ENCODE measurements around the gene BBOX1. TPM values are rescaled to one million over a fixed set of nuclear protein-coding genes. Genes with fewer than 3 reads are reported as not detected.

BBOX1 gene
- total RNA-seq, 1 experiment from 2014 or later: not detected

- TF ChIP-seq SIN3A (IDR thresholded peaks at IDR 0.05; ENCODE audit: low read depth): no peak
- TF ChIP-seq SRF (IDR thresholded peaks at IDR 0.05; ENCODE audit: low read depth): no peak
- TF ChIP-seq RAD21 (IDR thresholded peaks at IDR 0.05; ENCODE audit: low read depth): no peak
- RAD21 ChIA-PET (ENCODE audit: low non-redundant PET in 1 of 2, low total read pairs in 2 of 2, uncharacterized antibody in 2 of 2, unreplicated experiment in 2 of 2): no interaction called here
Measured at GRCh38 chr11:27061461-27061821, 20.8 kb downstream of the BBOX1 start.

GRCh38 chr11:27064086-27064485 is 23.5 kb downstream of the BBOX1 start:
- no peaks in the 10 kb centered on the region for H3K79me2 ChIP-seq (ENCODE audit: insufficient read depth, low read length)
- RAD21 ChIA-PET (ENCODE audit: low non-redundant PET in 1 of 2, low total read pairs in 2 of 2, uncharacterized antibody in 2 of 2, unreplicated experiment in 2 of 2): no interaction called here
- no peaks in the 10 kb centered on the region for H3K9me2 ChIP-seq (ENCODE audit: insufficient read depth)
- TF ChIP-seq MAX (IDR thresholded peaks at IDR 0.05): no peak
- TF ChIP-seq EGR1 (IDR thresholded peaks at IDR 0.05; ENCODE audit: low read depth): no peak
- no peak for TF ChIP-seq CEBPB (IDR thresholded peaks at IDR 0.05; ENCODE audit: low read depth)
- TF ChIP-seq SIN3A (IDR thresholded peaks at IDR 0.05; ENCODE audit: low read depth): no peak
- TF ChIP-seq YY1 (IDR thresholded peaks at IDR 0.05; ENCODE audit: extremely low read depth, insufficient replicate concordance, low read depth, low read length): no peak
- no peak for TF ChIP-seq ZBTB33 (IDR thresholded peaks at IDR 0.05; ENCODE audit: extremely low read depth, insufficient replicate concordance, low read length)
- no peak for TF ChIP-seq SP1 (IDR thresholded peaks at IDR 0.05; ENCODE audit: low read depth)
- TF ChIP-seq JUND (IDR thresholded peaks at IDR 0.05): no peak
- TF ChIP-seq CBX3 (IDR thresholded peaks at IDR 0.05; ENCODE audit: low read depth): no peak
- TF ChIP-seq SRF (IDR thresholded peaks at IDR 0.05; ENCODE audit: low read depth): no peak
- no peak overlapping the region for H3K9ac ChIP-seq (ENCODE audit: low read length)
- H3K27ac ChIP-seq (ENCODE audit: low read depth, low read length): no peak overlapping the region
- POLR2A ChIA-PET: no interaction called here
- no peak overlapping the region for H3K4me2 ChIP-seq (ENCODE audit: low read length)
- H3K36me3 ChIP-seq (ENCODE audit: control insufficient read depth in 1 of 2, insufficient read depth in 2 of 2, low read length in 2 of 2): no peaks in the 10 kb centered on the region
- intact Hi-C loops (cut with micrococcal nuclease): no loop called here
- no peak overlapping the region for H2AFZ ChIP-seq (ENCODE audit: low read depth, low read length, poor library complexity, severe bottlenecking)
- no peaks in the 10 kb centered on the region for H3K9me3 ChIP-seq (ENCODE audit: control insufficient read depth in 1 of 2, insufficient read depth in 1 of 2, low read depth in 1 of 2, low read length in 2 of 2)
- no TSS peak for BruUV-seq (replicated peaks)
- H4K20me1 ChIP-seq (ENCODE audit: insufficient read depth): no peaks in the 10 kb centered on the region
- DNase-seq (ENCODE audit: low read depth, low spot score): no peak
- CTCF ChIA-PET: no interaction called here
- H3K4me3 ChIP-seq (replicated peaks in 1 of 2; ENCODE audit: low read depth in 1 of 2, low read length in 2 of 2): no peak overlapping the region
- ATAC-seq: no peak
- no peaks in the 10 kb centered on the region for H3K27me3 ChIP-seq (ENCODE audit: insufficient read depth, low read length)
- no peaks in the 10 kb centered on the region for H3K4me1 ChIP-seq (ENCODE audit: control insufficient read depth in 1 of 2, insufficient read depth in 2 of 2, low read length in 2 of 2)

More at GRCh38 chr11:27061461-27061821, 20.8 kb downstream of the BBOX1 start:
- no peak for ATAC-seq
- Histone ChIP-seq H3K9me2 (ENCODE audit: insufficient read depth) (no peaks in the 10 kb centered on the region), H3K79me2 (ENCODE audit: insufficient read depth, low read length) (no peaks in the 10 kb centered on the region), H3K27me3 (ENCODE audit: insufficient read depth, low read length) (0 out of 2 replicates have a peak, but pooled peaks cover 2% of the 10 kb centered on the region), H3K9me3 (ENCODE audit: control insufficient read depth in 1 of 2, insufficient read depth in 1 of 2, low read depth in 1 of 2, low read length in 2 of 2) (no peaks in the 10 kb centered on the region), H3K4me2 (ENCODE audit: low read length) (no peak overlapping the region), H4K20me1 (ENCODE audit: insufficient read depth) (no peaks in the 10 kb centered on the region), H3K4me3 (replicated peaks in 1 of 2; ENCODE audit: low read depth in 1 of 2, low read length in 2 of 2) (no peak overlapping the region), H3K36me3 (ENCODE audit: control insufficient read depth in 1 of 2, insufficient read depth in 2 of 2, low read length in 2 of 2) (no peaks in the 10 kb centered on the region), H3K9ac (ENCODE audit: low read length) (no peak overlapping the region), H3K4me1 (ENCODE audit: control insufficient read depth in 1 of 2, insufficient read depth in 2 of 2, low read length in 2 of 2) (no peaks in the 10 kb centered on the region), H3K27ac (ENCODE audit: low read depth, low read length) (no peak overlapping the region), H2AFZ (ENCODE audit: low read depth, low read length, poor library complexity, severe bottlenecking) (no peak overlapping the region)
- POLR2A ChIA-PET: no interaction called here
- DNase-seq (ENCODE audit: low read depth, low spot score): no peak
- intact Hi-C loops (cut with micrococcal nuclease): no loop called here
- CTCF ChIA-PET: no interaction called here
- BruUV-seq (replicated peaks): no TSS peak

Measured in HCT116 (cell line).